DOHH2 (cell line): Measurements from ENCODE around the gene AUNIP.

Experiments used
- EZH2phosphoT487 ChIP-seq: fragments of 200-600 bp; sonication (generic); IDR thresholded peaks from 2 replicates; pipeline ENCODE4 v1.6.1; 2017; ENCODE audit warnings: borderline replicate concordance, mild to moderate bottlenecking, antibody characterized with exemption, low read length, moderate library complexity, mixed read lengths
- TF ChIP-seq, protein P1 (sequence below): fragments of 200-600 bp; sonication (generic); IDR thresholded peaks from one replicate; pipeline ENCODE4 v1.5.1; 2014; ENCODE audit warnings: antibody characterized with exemption, mild to moderate bottlenecking, low read depth, low read length; ENCODE audit not compliant: poor library complexity, severe bottlenecking

DNA sequence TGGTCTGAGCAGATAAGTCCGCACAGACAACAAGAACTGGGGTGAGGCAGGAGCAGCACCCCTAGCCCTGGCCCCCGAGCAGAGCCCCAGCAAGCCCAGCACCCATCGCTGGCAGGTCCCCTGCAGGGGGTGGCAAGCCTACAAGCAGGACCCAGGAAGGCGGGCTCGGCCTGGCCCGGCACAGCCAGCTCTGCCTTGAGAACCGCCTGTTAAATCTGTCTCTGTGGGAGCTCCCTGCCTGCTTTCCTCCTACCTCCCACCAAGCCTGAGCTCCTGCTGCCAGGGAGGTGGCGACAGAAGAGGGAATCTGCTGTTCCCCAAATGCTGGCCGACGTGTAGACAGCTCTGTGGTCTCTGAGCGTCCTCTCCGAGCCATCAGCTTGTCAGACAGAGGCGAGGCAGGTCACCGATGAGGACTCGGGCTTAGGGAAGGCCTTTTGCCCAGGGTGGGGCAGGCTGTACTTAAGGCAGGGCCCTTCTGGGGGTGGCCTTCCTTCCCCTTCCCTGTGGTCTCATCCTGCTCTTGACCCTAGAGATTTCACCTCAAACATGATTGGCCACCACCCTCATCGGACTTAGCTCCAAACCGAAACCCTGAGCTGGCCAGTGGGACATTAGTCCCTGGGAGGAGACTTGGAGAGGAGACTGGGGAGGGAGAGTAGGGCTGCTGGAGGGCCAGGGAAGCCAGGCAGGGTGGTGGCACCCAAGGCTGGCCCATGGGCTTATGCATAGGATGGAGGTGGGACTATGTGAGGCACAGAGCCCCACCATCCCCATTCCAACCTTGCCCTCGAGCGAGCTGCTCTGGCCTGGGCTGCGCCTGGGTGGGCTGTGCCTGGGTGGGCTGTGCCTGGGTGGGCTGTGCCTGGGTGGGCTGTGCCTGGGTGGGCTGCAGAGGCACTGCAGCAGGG is 51.5 kb downstream of the AUNIP start:
- TF ChIP-seq, protein P1, sequence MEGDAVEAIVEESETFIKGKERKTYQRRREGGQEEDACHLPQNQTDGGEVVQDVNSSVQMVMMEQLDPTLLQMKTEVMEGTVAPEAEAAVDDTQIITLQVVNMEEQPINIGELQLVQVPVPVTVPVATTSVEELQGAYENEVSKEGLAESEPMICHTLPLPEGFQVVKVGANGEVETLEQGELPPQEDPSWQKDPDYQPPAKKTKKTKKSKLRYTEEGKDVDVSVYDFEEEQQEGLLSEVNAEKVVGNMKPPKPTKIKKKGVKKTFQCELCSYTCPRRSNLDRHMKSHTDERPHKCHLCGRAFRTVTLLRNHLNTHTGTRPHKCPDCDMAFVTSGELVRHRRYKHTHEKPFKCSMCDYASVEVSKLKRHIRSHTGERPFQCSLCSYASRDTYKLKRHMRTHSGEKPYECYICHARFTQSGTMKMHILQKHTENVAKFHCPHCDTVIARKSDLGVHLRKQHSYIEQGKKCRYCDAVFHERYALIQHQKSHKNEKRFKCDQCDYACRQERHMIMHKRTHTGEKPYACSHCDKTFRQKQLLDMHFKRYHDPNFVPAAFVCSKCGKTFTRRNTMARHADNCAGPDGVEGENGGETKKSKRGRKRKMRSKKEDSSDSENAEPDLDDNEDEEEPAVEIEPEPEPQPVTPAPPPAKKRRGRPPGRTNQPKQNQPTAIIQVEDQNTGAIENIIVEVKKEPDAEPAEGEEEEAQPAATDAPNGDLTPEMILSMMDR: no peak
- TF ChIP-seq EZH2phosphoT487: no peak
